NCI-H1417 treated with DMSO at 0.1 percent for 48 hours (cell line): ENCODE data around the gene TCEA2.
A peak's percentile ranks its signal among the peaks of the same experiment; 100 is the strongest.

Experiments used
- DNase-seq: peaks from one replicate; lab custom pipeline; 2025; lab: John Stamatoyannopoulos, UW

Gene TCEA2

GRCh38 chr20:64049060-64049877, 13.7 kb upstream of the TCEA2 start, which contains the start of gene SOX18:
TSS of gene SOX18 (minus strand) at chr20:64049639. CDS start at chr20:64049516, 123 bp downstream.
- no peak for DNase-seq

- DNase-seq, result no peak
Observed at GRCh38 chr20:64049878-64050260, 13.1 kb upstream of the TCEA2 start.

- DNase-seq, result no peak
Observed at GRCh38 chr20:64050261-64051032, 12.6 kb upstream of the TCEA2 start.

DNA sequence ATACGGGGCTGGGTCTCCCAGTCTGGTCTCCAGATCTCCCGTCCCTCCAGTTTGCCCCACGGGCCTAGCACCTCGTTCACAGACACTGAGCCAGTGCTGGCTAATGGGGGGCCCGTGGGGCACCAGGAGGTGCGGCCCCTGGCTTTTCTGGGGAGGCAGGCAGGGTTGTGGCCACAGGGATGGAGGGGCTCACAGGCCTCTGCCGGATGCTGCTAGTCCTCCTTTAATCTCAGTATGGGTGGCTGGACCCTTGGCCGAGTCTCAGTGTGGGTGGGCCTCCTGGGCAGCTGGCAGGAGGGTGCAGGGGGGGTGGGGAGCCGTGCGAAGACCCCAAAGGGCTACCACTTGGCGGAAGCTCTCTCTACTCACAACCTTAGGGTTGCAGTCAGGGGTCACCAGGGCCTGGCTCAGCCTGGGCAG, 12.0 kb upstream of the TCEA2 start:
- DNase-seq, result no peak

- no peak for DNase-seq
Observed at GRCh38 chr20:64051561-64052325, 11.3 kb upstream of the TCEA2 start.

GRCh38 chr20:64052326-64052722, 10.7 kb upstream of the TCEA2 start:
- DNase-seq, result no peak

DNA sequence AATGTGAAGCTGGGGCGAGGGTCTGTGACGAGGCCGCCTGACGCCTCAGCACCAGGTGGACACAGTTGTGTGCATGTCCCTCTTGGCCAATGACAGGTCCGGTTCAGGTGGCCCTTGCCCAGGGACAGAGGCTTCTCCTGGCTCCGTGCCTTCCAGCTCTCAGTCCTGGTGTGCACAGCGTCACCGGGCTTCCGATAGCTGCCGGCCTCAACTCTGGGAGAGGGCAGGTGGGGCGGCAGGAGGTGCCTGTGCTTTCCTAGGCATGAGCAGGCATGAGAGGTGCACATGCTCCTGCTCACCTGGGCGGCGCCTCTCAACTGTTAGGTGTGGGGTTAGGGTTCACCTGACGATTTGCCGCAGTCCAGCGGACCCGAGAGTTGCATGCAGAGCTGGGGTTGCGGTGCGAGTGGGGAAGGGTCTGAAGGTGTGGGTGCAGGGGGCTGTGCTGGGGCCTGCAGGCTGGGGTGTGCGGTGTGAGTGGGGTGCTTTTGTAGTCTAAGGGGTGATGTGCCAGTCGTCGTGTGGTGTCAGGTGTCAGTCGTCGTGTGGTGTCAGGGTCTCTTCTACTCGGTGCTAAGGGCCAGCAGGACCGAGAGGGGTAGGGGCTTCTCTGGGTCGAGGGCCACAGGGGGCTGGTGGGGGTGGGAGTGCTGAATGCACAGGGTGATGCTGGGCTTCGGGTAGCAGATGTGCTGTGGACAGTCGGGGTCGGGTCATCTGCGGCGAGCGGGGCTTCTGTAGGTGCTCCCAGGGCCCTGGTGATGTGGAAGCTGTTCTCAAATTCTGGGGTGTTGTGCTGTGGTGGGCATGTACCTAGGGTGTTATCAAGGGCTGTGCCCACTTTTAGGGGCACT, 9.8 kb upstream of the TCEA2 start:
- DNase-seq, result no peak

- no peak for DNase-seq
Observed at GRCh38 chr20:64053841-64054661, 8.9 kb upstream of the TCEA2 start.

GRCh38 chr20:64055396-64055892, 7.6 kb upstream of the TCEA2 start:
- DNase-seq, result no peak

DNA sequence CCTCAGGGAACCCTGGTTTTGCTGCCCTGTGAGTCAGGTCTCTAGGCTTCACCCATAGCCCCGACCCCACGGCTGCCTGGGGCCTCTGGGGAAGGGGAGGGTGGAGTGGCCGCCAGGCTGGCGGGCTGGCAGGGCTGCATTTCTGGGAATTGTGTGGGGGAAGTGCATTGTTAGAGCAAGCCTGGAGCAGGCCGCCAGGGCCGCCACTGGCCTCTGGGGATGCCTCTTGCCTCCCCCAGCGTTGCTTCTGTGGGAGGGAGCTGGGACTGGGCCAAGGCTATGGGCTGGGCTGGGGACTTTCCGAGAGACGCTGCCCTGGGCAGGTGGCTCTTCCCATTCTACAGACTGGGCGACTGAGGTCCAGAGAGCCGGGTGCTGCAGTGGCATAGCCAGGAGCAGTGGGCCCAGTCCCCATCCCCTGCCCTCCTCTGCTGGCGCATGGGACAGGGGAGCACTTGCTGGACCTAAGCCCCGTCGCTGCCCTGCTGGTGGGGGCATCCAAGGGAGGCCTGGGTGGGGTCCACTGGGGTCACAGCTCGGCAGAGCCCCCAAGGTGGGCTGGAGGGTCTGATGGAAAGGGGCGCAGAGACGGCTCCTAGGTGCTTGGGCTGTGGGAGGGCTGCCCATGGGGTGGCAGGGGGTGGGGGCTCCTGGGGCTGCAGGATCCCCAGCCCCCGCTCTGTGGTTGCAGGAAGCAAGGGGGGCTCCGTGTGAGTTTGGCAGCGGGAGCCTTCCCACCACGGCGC, 6.9 kb upstream of the TCEA2 start:
- no peak for DNase-seq

DNA sequence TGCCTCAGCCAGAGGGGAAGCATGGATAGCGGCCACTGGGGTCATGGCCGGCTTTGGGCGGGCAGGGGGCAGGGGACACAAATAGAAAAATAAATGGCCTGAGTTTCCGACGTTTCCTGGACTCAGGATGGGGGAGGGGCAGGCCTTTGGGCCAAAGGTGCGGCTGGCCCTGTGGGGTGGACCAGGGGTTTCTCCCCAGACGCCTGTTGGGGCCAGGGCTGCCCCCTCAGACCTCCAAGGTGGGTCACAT, 6.4 kb upstream of the TCEA2 start:
- no peak for DNase-seq

DNA sequence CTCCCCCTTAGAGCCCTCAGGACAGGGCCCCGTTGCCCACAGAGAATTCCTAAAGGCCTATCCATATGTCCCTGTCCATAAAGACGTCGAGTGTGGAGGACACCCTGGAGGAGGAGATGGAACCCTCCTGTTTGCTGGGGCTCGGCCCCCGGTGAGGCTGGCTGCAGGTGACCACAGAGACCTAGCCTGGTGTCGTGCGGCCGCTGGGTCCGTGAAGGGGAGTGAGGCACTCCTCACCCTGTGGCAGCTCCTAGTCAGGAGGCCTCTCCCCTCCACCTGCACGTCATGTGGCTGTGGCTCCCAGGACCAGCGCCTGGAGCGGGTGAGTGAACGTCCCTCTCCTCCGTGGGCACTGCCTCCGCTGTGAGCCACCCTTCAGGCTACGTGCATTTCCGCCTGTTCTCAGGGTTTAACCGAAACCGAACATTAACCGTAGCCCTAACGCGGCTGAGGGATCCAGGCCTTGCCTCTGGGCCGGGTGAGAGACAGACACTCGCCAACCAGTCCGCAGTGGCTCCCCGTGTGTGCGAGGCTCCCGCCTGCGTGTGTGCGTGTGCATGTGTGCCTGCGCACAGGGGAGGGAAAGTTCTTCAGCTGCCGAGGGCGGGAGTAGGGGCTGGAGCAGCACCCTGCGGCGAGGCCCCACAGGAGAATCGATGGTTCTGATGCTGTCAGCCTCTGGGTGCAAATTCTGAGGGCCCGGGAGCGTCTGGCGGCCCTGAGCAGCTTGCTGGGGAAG, 5.9 kb upstream of the TCEA2 start:
- DNase-seq, result no peak

DNA sequence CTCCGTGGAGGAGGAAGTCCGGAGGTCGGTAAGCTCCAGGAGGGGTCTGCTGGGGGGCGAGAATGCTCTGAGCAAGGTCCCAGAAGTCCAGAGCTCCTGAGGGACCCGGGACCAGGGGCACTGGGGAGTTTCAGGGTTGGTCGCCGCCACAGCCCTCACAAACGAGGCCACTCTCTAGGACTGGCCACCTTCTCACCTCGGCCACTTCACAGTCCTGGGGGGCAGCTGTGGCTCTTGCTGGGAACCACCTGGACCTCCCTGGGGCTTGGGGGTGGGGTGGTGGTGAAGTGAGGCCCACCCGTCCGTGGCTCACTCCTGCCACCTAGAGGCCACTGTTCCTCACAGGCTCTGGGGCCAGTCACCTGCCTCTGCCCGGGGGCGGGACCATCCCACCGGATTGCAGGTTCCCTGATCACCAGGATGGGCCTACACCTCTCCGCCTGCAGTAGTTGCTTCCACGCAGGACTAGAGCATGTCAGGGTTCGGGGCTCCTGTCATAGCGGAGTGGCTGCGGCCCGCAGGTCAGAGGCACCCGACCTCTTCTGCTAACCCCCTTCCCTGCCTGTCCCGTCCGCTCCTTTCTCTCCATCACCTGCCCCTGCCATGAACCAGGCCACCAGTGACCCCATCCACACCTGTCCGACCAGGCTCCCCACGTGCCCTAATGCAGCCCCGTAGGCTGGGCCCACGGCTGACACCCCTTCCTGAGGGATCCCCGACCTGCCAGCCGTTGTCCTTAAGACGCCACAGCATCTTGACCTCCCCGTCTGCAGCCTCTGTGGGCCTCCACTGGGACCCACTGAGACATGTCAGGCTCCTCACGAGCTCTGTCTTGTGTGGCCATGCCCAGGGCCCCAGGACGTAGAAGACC, 5.1 kb upstream of the TCEA2 start:
- DNase-seq, result peak; percentile 17

GRCh38 chr20:64058536-64058935, 4.5 kb upstream of the TCEA2 start:
- no peak for DNase-seq

DNA sequence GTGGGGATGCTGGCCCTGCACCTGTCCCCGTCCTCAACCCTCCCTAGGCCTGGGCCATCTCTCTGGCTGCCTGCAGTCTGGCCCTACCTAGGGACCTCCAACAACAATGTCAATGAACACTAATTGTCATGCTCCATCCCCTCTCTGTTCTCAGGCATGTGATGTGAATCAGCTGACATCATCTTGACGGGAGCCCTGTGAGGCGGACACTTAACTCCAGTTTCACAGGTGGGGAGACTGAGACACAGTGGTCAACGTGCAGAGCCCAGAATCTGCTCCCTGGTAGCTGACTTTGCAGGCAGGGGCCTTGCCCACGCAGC, 762 bp upstream of the TCEA2 start:
- DNase-seq, result no peak

DNA sequence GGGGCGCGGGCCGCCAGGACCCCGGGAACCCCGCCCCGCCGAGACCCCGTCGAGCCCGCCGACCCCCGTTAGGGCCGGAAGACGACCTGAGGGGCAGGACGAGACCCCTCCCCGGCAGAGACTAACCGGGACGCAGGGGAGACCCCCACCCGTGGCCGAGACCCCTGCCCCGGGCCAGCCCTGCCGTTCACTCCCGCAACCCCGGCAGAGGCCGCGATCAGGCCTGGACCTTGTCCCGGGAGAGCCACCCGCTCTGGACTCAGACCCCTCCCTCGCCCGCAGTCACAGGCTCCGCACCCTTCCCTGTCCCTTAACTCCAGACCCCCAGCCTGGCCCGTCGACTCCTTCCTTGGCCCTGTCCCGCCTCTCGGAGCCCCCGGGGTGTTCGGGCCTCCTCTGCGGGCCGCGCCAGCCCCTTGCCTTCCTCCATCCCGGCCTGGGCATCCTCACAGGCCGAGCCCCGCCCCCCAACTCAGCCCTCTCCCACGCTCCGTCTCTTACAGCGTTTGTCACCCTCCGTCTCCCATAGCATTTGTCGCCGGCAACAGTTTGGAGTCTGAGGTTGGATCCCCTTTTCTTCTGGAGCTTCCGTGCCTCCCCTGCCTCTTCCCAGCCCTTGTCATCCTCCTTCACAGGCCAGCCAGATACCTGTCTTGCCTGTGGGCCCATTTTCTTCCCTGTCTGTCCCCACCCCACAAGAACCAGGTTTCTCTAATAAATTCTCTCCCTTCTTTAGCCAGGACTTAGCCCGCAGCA, 569 bp downstream of the TCEA2 start:
- no peak for DNase-seq

GRCh38 chr20:64064145-64064698, 1.2 kb downstream of the TCEA2 start:
- DNase-seq, result no peak
